GM21529 (cell line): ENCODE data around the gene CHRNA4.

Experiments used
- ATAC-seq: cut with Tn5 transposase; IDR thresholded peaks from one replicate; pipeline ENCODE4 v1.9.1; 2021; ENCODE audit not compliant: unreplicated experiment

CHRNA4 gene

GRCh38 chr20:63364801-63365585 is 3.8 kb upstream of the CHRNA4 start:
- no peak for ATAC-seq

GRCh38 chr20:63363981-63364561 is 2.9 kb upstream of the CHRNA4 start:
- no peak for ATAC-seq

- no peak for ATAC-seq
These were observed 2.1 kb upstream of the CHRNA4 start for GRCh38 chr20:63363013-63363957.

- no peak for ATAC-seq
These were observed 1.4 kb upstream of the CHRNA4 start for GRCh38 chr20:63362436-63363009.

- no peak for ATAC-seq
These were observed 628 bp upstream of the CHRNA4 start for GRCh38 chr20:63361519-63362435.

GRCh38 chr20:63359937-63360849 is 956 bp downstream of the CHRNA4 start:
- no peak for ATAC-seq

- ATAC-seq = no peak
These were observed 1.8 kb downstream of the CHRNA4 start for GRCh38 chr20:63359164-63359934.

- ATAC-seq = no peak
These were observed 2.9 kb downstream of the CHRNA4 start for GRCh38 chr20:63357921-63358905.

- ATAC-seq = no peak
These were observed 3.9 kb downstream of the CHRNA4 start for GRCh38 chr20:63356931-63357879.

- ATAC-seq = no peak
These were observed 4.6 kb downstream of the CHRNA4 start for GRCh38 chr20:63356511-63356910.

- no peak for ATAC-seq
These were observed 5.3 kb downstream of the CHRNA4 start for GRCh38 chr20:63355781-63356295.

- no peak for ATAC-seq
These were observed 6.4 kb downstream of the CHRNA4 start for GRCh38 chr20:63354636-63355350.

GRCh38 chr20:63352811-63353221 is 8.3 kb downstream of the CHRNA4 start:
- no peak for ATAC-seq

- ATAC-seq = no peak
These were observed 9.1 kb downstream of the CHRNA4 start for GRCh38 chr20:63351811-63352591.
